Progenitor cell of endocrine pancreas (in vitro differentiated cells): ENCODE data around the gene EPS15. TPM values are rescaled to one million over a fixed set of nuclear protein-coding genes. Genes with fewer than 3 reads are reported as not detected.

Source experiments
- DNase-seq: peaks from one replicate; pipeline ENCODE4 v3.0.0; 2021; ENCODE audit warnings: low spot score; ENCODE audit not compliant: unreplicated experiment
- H3K27ac Mint-ChIP-seq: 2 replicates; pipeline ENCODE4 v1.8.0; 2021; ENCODE audit warnings: mild to moderate bottlenecking, moderate library complexity, mixed read lengths
- H3K27me3 Mint-ChIP-seq: 2 replicates; pipeline ENCODE4 v1.8.0; 2021; ENCODE audit warnings: mixed read lengths
- H3K36me3 Mint-ChIP-seq: 2 replicates; pipeline ENCODE4 v1.8.0; 2022; ENCODE audit warnings: mixed read lengths; ENCODE audit not compliant: insufficient read depth
- H3K4me1 Mint-ChIP-seq: 2 replicates; pipeline ENCODE4 v1.8.0; 2021; ENCODE audit warnings: low read depth, mixed read lengths
- H3K4me3 Mint-ChIP-seq: 2 replicates; pipeline ENCODE4 v1.8.0; 2021; ENCODE audit warnings: low read depth, mild to moderate bottlenecking, moderate library complexity, mixed read lengths
- H3K9me3 Mint-ChIP-seq: 2 replicates; pipeline ENCODE4 v1.8.0; 2021; ENCODE audit warnings: low read depth, mixed read lengths
- total RNA-seq: library from RNA; stranded (reverse); gene quantifications from 2 replicates; pipeline ENCODE4 v1.2.1, GENCODE V29; 2021
- TF ChIP-seq, protein P1 (sequence below): fragments of 200-600 bp; sonication (generic); IDR thresholded peaks from one replicate; pipeline ENCODE4 v1.5.0; 2021; ENCODE audit warnings: antibody characterized with exemption, mild to moderate bottlenecking; ENCODE audit not compliant: unreplicated experiment

The EPS15 gene
- total RNA-seq, 1 donor from 2014 or later = 63.8 TPM

DNA sequence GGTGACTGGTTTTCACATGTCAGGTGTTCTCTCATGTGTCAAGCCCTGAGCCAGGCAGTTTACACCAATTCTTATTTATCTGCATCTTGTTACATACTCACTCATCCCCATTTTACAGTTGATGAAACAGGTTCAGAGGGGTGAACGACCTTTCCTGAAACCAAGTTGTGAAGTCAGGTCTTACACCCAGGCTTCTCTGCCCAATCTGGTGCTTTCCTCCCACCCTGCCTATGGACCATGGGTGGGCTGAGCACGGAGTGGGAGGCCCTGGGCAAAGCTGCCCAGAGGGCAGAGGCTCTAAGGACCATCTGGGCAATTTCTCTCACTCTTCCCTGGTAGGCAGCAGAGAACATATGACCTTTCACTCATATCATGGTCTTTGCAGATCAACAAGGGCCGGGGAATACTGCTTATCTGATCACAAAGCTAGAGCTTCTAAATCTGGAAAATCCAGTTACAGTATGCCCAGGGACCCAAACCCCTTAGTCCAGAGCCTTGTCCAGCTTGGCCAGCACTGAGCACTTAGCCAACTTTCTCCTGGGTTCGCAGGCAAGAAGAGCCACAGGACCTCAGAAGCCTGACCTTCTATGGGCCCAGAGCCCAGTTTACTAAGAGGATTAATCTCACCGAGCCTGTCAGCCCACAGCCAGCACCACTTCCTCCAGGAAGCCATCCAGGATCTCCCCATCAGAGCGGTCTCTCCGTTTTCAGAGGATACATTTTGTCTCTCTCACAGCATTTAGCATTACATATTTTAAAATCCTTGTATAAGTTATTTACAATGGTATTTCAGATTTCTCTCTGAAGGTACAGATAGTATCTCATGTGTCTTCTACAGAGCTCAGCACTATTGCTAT, 172.8 kb downstream of the EPS15 start:
- H3K4me1 Mint-ChIP-seq = no peaks in the 10 kb centered on the region
- H3K27me3 Mint-ChIP-seq = peaks cover 28% of the 10 kb centered on the region
- TF ChIP-seq, protein P1, sequence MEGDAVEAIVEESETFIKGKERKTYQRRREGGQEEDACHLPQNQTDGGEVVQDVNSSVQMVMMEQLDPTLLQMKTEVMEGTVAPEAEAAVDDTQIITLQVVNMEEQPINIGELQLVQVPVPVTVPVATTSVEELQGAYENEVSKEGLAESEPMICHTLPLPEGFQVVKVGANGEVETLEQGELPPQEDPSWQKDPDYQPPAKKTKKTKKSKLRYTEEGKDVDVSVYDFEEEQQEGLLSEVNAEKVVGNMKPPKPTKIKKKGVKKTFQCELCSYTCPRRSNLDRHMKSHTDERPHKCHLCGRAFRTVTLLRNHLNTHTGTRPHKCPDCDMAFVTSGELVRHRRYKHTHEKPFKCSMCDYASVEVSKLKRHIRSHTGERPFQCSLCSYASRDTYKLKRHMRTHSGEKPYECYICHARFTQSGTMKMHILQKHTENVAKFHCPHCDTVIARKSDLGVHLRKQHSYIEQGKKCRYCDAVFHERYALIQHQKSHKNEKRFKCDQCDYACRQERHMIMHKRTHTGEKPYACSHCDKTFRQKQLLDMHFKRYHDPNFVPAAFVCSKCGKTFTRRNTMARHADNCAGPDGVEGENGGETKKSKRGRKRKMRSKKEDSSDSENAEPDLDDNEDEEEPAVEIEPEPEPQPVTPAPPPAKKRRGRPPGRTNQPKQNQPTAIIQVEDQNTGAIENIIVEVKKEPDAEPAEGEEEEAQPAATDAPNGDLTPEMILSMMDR = no peak
- no peaks in the 10 kb centered on the region for H3K36me3 Mint-ChIP-seq
- no peak overlapping the region for H3K4me3 Mint-ChIP-seq
- H3K9me3 Mint-ChIP-seq = no peaks in the 10 kb centered on the region
- DNase-seq = no peak
- no peak overlapping the region for H3K27ac Mint-ChIP-seq

DNA sequence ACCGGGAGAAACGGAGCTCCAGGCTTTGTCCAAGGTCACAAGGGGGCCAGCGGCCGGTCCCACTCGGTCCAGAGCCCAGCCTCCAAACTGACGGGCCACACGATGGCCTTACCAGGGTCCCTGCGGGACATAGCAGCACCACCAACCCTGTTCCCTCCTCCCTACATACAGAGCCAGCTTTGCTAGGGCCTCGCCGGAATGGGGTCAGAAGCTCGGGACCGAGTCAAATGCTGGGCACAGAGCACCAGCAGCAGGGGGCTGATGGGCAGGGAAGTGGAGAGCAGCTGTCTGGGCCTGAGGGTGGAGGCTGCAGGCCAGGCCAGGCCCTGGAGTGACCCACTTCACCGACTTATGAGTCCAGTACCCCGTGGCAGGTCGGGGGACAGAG, 173.8 kb downstream of the EPS15 start:
- H3K27ac Mint-ChIP-seq = no peak overlapping the region
- TF ChIP-seq, protein P1 = no peak
- DNase-seq = no peak
- H3K4me1 Mint-ChIP-seq = no peaks in the 10 kb centered on the region
- H3K36me3 Mint-ChIP-seq = no peaks in the 10 kb centered on the region
- H3K27me3 Mint-ChIP-seq = peaks cover 28% of the 10 kb centered on the region
- H3K9me3 Mint-ChIP-seq = no peaks in the 10 kb centered on the region
- H3K4me3 Mint-ChIP-seq = no peak overlapping the region

DNA sequence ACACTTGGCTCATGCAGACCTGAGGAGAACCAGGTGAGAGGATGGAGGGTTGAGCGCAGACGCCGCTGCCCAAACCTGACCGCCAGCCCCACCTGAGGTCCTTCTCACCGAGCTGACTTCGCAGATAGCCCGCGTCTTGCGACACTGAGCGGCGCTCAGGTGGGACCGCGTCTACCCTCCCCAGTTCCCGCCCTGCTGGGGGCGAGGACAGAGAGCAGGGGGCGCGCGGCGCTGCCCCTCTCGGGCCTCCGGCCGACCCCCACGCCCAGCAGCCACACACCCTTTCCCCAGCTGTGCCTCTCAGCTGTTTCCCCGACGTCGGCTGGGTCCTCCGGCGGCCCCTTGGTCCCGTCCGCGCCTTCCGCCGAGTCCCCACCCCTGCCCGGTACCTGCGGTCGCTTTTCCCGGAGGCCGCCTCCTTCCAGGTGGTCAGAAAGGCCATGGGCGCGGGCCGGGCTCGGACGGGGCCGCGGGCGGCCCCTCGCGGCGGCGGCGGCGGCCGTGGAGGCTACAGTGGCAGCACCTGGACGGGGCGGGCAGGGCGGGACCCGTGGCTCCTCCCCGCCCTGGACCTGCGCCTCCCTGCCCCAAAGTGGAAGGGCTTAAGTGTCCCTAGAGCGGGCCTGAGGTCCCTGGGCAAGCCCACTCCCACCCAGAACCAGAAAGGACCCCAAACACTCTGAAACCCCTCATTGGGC, 174.3 kb downstream of the EPS15 start:
- H3K27me3 Mint-ChIP-seq = peaks cover 28% of the 10 kb centered on the region
- H3K9me3 Mint-ChIP-seq = no peaks in the 10 kb centered on the region
- no peaks in the 10 kb centered on the region for H3K36me3 Mint-ChIP-seq
- no peaks in the 10 kb centered on the region for H3K4me1 Mint-ChIP-seq
- H3K27ac Mint-ChIP-seq = no peak overlapping the region
- peak; percentile 57 for DNase-seq
- H3K4me3 Mint-ChIP-seq = peak overlapping the region; percentile 62
- TF ChIP-seq, protein P1 = peak; percentile 43

DNA sequence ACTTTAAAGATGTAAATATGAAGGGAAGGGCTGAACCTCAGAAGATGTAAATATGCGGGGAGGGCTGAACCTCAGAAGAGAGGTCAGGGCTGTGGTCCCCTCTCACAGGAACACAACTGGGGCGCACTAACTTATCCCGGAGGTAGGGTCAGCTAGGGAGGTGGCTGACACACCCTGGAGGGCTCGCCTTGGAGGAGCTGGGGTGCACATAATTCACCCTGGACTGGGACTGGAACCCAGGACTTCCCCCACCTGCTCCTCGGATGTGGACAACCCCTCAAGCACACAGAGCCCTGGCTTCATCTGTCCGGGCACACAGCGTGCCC, 174.8 kb downstream of the EPS15 start:
- Mint-ChIP-seq H3K36me3 (no peaks in the 10 kb centered on the region), H3K4me1 (no peaks in the 10 kb centered on the region), H3K4me3 (peak overlapping the region; percentile 29), H3K9me3 (no peaks in the 10 kb centered on the region), H3K27me3 (peaks cover 28% of the 10 kb centered on the region), H3K27ac (peak overlapping the region; percentile 62)
- TF ChIP-seq, protein P1 = no peak
- DNase-seq = no peak

DNA sequence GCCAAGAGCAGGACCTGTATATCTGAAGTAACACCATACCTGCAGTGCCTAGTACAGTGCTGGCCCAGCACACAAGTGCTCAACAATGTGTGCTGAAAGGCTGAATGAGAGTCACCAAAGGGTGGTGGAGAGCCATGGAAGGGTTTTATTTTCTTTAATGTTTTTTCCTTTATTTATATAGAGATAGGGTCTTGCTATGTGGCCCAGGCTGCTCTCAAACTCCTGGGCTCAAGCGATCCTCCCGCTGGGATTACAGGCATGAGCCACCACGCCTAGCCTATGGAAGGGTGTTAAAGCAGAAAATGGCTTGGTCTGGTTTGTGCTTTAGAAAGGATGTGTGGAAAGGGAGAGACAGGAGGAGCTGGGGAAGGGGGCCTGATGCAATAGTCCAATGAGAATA, 175.4 kb downstream of the EPS15 start:
- DNase-seq = no peak
- H3K4me3 Mint-ChIP-seq = peak overlapping the region; percentile 57

More for the DNA sequence above, 175.4 kb downstream of the EPS15 start:
- Mint-ChIP-seq H3K27ac (peak overlapping the region; percentile 42), H3K36me3 (no peaks in the 10 kb centered on the region), H3K4me1 (no peaks in the 10 kb centered on the region), H3K27me3 (peaks cover 28% of the 10 kb centered on the region), H3K9me3 (no peaks in the 10 kb centered on the region)
- TF ChIP-seq, protein P1 = no peak
